WTC11 (cell line): Measurements from ENCODE around the gene FBF1. TPM values are rescaled to one million over a fixed set of nuclear protein-coding genes. Genes with fewer than 3 reads are reported as not detected.

Source experiments
- ATAC-seq: fragments of 200-7000 bp; cut with Tn5 transposase; 2 replicates; pipeline ENCODE4 v1.10.0; 2021; ENCODE audit warnings: mild to moderate bottlenecking, moderate library complexity
- Bru-seq: library from RNA; stranded (reverse); fragments of 400-500 nt; gene quantifications from one replicate; lab custom pipeline; 2021; lab: Mats Ljungman, UMichigan
- CTCF ChIA-PET: fragments of 300-600 bp; sonication (Branson Sonifier 250); formaldehyde crosslinking; loops from one replicate; lab custom pipeline; 2021; ENCODE audit warnings: antibody characterized with exemption; lab: Charles Lee
- POLR2A ChIA-PET: fragments of 350-600 bp; sonication (Branson Sonifier 250); formaldehyde crosslinking; loops from one replicate; lab custom pipeline; 2021; ENCODE audit warnings: antibody characterized with exemption; lab: Charles Lee
- DNase-seq: peaks from one replicate; pipeline ENCODE4 v3.0.0; 2021; ENCODE audit warnings: low spot score
- H3K27ac Mint-ChIP-seq: 2 replicates; pipeline ENCODE4 v1.8.0; 2021; ENCODE audit warnings: mixed read lengths
- H3K27me3 Mint-ChIP-seq: 2 replicates; pipeline ENCODE4 v1.8.0; 2021; ENCODE audit warnings: low read depth, mild to moderate bottlenecking, moderate library complexity, mixed read lengths
- H3K36me3 Mint-ChIP-seq: 2 replicates; pipeline ENCODE4 v1.8.0; 2021; ENCODE audit warnings: mixed read lengths
- H3K4me1 Mint-ChIP-seq: 2 replicates; pipeline ENCODE4 v1.8.0; 2022; ENCODE audit warnings: mixed read lengths
- H3K4me3 Mint-ChIP-seq: 2 replicates; pipeline ENCODE4 v1.8.0; 2021; ENCODE audit warnings: mild to moderate bottlenecking, moderate library complexity, mixed read lengths
- H3K9me3 Mint-ChIP-seq: 2 replicates; pipeline ENCODE4 v1.8.0; 2021; ENCODE audit warnings: mixed read lengths
- ELF4 ChIP-seq: sonication (generic); formaldehyde crosslinking; IDR thresholded peaks from 2 replicates; pipeline ENCODE4 v1.8.1; 2022; ENCODE audit warnings: low read depth, mild to moderate bottlenecking, moderate library complexity, missing genetic modification reagents
- FOXJ3 ChIP-seq: sonication (generic); formaldehyde crosslinking; IDR thresholded peaks from 2 replicates; pipeline ENCODE4 v1.9.0; 2021; ENCODE audit warnings: missing genetic modification reagents, mild to moderate bottlenecking, borderline replicate concordance
- GRHL2 ChIP-seq: fragments of 250-450 bp; sonication (Bioruptor Pico); IDR thresholded peaks from 2 replicates; pipeline ENCODE4 v1.8.0; 2022; ENCODE audit warnings: mild to moderate bottlenecking, moderate library complexity; ENCODE audit not compliant: insufficient replicate concordance, severe bottlenecking
- GTF2I ChIP-seq: fragments of 250-450 bp; sonication (Bioruptor Pico); conservative IDR thresholded peaks from 2 replicates; pipeline ENCODE4 v1.4.0; 2021; ENCODE audit warnings: mild to moderate bottlenecking
- MYBL2 ChIP-seq: sonication (generic); formaldehyde crosslinking; IDR thresholded peaks from 2 replicates; pipeline ENCODE4 v1.8.1; 2023; ENCODE audit warnings: mild to moderate bottlenecking, moderate library complexity, missing genetic modification reagents
- NFATC4 ChIP-seq: fragments of 250-450 bp; sonication (Bioruptor Pico); IDR thresholded peaks from 2 replicates; pipeline ENCODE4 v1.9.0; 2021; ENCODE audit warnings: mild to moderate bottlenecking
- NFE2L1 ChIP-seq: sonication (generic); formaldehyde crosslinking; IDR thresholded peaks from 2 replicates; pipeline ENCODE4 v1.8.1; 2023; ENCODE audit warnings: missing genetic modification reagents
- NR1H2 ChIP-seq: sonication (generic); formaldehyde crosslinking; IDR thresholded peaks from 2 replicates; pipeline ENCODE4 v1.9.0; 2021; ENCODE audit warnings: mild to moderate bottlenecking, moderate library complexity, missing genetic modification reagents
- NR3C1 ChIP-seq: sonication (generic); formaldehyde crosslinking; conservative IDR thresholded peaks from 2 replicates; pipeline ENCODE4 v1.8.1; 2023; ENCODE audit warnings: low read depth, mild to moderate bottlenecking, missing genetic modification reagents
- SMAD3 ChIP-seq: sonication (generic); formaldehyde crosslinking; IDR thresholded peaks from 2 replicates; pipeline ENCODE4 v1.8.0; 2022; ENCODE audit warnings: missing genetic modification reagents, mild to moderate bottlenecking, borderline replicate concordance
- ZNF263 ChIP-seq: sonication (generic); formaldehyde crosslinking; IDR thresholded peaks from 2 replicates; pipeline ENCODE4 v1.8.1; 2022; ENCODE audit warnings: low read depth, mild to moderate bottlenecking, moderate library complexity, missing genetic modification reagents
- long read RNA-seq, 3 experiments: library from RNA in 1 of 3; library from capped mRNA in 1 of 3; library from polyadenylated mRNA in 1 of 3; unstranded in 2 of 3; stranded (forward) in 1 of 3; transcript quantifications; one replicate each; pipeline ENCODE4 v2.0.0, GENCODE V29; 2021
- total RNA-seq: library from RNA; stranded (reverse); gene quantifications from 3 replicates; pipeline ENCODE4 v1.2.3, GENCODE V29; 2021
- TF ChIP-seq, protein P1 (sequence below): sonication (generic); formaldehyde crosslinking; IDR thresholded peaks from 2 replicates; pipeline ENCODE4 v1.8.0; 2023; ENCODE audit warnings: missing genetic modification reagents, mild to moderate bottlenecking, borderline replicate concordance
- TF ChIP-seq, protein P2 (sequence below): fragments of 250-450 bp; sonication (Bioruptor Pico); IDR thresholded peaks from 2 replicates; pipeline ENCODE4 v1.9.0; 2021; ENCODE audit warnings: mild to moderate bottlenecking, borderline replicate concordance
- TF ChIP-seq, protein P3 (sequence below): sonication (generic); formaldehyde crosslinking; IDR thresholded peaks from 2 replicates; pipeline ENCODE4 v1.8.1; 2023; ENCODE audit warnings: mild to moderate bottlenecking, missing genetic modification reagents, borderline replicate concordance

Gene FBF1, protein sequence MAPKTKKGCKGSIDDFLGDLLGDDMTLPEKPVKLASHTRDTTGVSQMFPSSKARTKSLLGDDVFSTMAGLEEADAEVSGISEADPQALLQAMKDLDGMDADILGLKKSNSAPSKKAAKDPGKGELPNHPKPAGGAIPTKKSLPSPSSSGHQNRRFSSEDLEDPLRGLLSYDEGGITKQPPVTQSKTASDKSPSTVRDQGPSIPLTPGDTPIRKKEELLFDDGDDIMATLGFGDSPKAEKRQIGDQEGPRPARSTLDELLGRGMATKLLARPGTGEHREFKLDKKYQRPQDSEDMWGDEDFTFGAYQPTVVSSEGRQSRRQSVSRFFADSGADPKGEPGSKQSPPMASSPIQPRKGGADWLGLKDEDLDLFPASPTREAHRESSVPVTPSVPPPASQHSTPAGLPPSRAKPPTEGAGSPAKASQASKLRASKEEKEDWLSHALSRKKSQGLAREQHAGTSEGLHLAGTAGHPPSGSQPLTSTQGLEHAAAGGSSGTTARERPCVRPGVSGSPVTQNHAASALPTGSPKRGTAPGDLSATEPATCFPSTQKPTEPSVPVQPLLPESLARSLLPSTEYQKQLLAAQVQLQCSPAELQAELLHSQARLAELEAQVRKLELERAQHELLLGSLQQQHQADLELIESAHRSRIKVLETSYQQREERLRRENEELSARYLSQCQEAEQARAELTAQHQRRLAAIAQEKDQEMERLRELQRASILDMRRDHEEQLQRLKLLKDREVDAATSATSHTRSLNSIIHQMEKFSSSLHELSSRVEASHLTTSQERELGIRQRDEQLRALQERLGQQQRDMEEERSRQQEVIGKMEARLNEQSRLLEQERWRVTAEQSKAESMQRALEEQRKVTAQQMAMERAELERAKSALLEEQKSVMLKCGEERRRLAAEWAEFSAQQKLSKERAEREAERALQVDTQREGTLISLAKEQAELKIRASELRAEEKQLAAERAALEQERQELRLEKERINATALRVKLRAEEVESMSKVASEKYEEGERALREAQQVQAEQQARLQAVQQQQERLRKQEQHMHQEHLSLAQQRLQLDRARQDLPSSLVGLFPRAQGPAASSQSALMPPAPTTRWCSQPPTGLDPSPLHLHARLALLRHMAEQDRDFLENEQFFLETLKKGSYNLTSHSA
- total RNA-seq (19.8 to 23.7 TPM (median 21.0 TPM) in 3 replicates), Bru-seq, nascent RNA (percentile 46 among the genes with signal in this experiment)
- long read RNA-seq, experiment 1, partial matches to known transcripts: 3 of 20 reads
- long read RNA-seq, experiment 1, other reads (novel, unspliced or antisense): 17 of 20 reads
- long read RNA-seq, experiment 2, partial matches to known transcripts: 1 of 4 reads
- long read RNA-seq, experiment 2, other reads (novel, unspliced or antisense): 3 of 4 reads
- long read RNA-seq, experiment 3, partial matches to known transcripts: 0 of 2 reads
- long read RNA-seq, experiment 3, other reads (novel, unspliced or antisense): 2 of 2 reads

DNA sequence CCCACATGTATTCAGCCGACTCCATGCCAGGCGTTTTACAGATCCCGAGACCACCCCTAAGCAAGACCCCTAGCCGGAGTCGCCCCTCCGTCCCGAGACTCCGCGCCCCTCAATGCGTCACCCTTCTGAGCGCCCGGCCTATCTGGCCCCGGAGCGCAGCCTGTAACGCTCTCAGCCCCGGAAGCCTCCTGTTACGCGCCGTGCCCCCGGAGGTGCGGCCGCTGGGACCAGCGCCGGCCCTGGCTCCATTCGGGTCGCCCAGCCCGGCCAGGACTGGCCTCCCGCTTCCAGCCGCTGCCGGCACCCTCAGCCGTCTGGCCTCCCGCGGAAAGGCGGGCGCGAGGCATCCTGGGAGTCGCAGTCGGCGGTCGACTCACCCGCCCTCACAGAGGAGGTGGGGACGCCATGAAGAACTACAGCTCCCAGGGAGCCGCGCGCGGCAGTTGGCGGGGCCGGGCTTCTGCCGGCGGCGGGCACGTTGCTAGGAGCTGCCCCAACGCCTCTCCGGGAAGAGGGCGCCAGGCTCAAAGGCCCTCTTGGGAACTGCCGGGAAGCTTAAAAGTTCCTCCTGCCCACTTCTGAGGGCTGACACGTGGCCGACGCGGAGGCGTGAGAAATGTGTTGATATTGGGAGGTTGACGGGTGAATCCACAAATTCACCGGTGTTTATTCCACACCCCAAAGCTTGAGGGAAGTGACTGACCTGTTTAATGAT, at the start of gene FBF1:
FBF1 (minus strand) TSS at position 316 of the 715 bp plus-strand sequence. CDS start 2,893 bp downstream, outside the sequence.
- Mint-ChIP-seq H3K27ac (peak within 1 kb of the TSS; percentile 97), H3K4me1 (peaks cover 16% of the 10 kb centered on the region), H3K9me3 (no peaks in the 10 kb centered on the region), H3K4me3 (peak within 1 kb of the TSS; percentile 90), H3K27me3 (no peaks in the 10 kb centered on the region), H3K36me3 (peaks cover 2% of the 10 kb centered on the region)
- CTCF ChIA-PET: interaction anchor here (0.7 to 2.4 kb wide), 15 partner anchors 12 to 338 kb away, joined by 3 to 15 read pairs (median 4); partner anchors contain the start of genes ACOX1, CDK3, GALR2 and MRPL38
- DNase-seq (peak; percentile 97), ATAC-seq (peak; percentile 98)
- POLR2A ChIA-PET: interaction anchor here (0.7 to 1.1 kb wide), 7 partner anchors 19 to 85 kb away, joined by 3 to 7 read pairs (median 5); partner anchors contain the start of genes ACOX1, MRPL38 and WBP2
- TF ChIP-seq MYBL2 (0 out of 2 replicates have a peak, but pooled peaks have one; percentile 80), SMAD3 (CRISPR knock-in tag) (no peak; the same call in 1 of the 2 replicates), ZNF263 (no peak), GTF2I (CRISPR knock-in tag) (no peak), ELF4 (CRISPR knock-in tag) (0 out of 2 replicates have a peak, but pooled peaks have one; percentile 52), NFATC4 (CRISPR knock-in tag) (peak; percentile 88), NR1H2 (CRISPR knock-in tag) (no peak), FOXJ3 (CRISPR knock-in tag) (no peak), NR3C1 (CRISPR knock-in tag) (peak; percentile 93), NFE2L1 (CRISPR knock-in tag) (no peak), GRHL2 (CRISPR knock-in tag) (no peak)
- TF ChIP-seq, protein P1, sequence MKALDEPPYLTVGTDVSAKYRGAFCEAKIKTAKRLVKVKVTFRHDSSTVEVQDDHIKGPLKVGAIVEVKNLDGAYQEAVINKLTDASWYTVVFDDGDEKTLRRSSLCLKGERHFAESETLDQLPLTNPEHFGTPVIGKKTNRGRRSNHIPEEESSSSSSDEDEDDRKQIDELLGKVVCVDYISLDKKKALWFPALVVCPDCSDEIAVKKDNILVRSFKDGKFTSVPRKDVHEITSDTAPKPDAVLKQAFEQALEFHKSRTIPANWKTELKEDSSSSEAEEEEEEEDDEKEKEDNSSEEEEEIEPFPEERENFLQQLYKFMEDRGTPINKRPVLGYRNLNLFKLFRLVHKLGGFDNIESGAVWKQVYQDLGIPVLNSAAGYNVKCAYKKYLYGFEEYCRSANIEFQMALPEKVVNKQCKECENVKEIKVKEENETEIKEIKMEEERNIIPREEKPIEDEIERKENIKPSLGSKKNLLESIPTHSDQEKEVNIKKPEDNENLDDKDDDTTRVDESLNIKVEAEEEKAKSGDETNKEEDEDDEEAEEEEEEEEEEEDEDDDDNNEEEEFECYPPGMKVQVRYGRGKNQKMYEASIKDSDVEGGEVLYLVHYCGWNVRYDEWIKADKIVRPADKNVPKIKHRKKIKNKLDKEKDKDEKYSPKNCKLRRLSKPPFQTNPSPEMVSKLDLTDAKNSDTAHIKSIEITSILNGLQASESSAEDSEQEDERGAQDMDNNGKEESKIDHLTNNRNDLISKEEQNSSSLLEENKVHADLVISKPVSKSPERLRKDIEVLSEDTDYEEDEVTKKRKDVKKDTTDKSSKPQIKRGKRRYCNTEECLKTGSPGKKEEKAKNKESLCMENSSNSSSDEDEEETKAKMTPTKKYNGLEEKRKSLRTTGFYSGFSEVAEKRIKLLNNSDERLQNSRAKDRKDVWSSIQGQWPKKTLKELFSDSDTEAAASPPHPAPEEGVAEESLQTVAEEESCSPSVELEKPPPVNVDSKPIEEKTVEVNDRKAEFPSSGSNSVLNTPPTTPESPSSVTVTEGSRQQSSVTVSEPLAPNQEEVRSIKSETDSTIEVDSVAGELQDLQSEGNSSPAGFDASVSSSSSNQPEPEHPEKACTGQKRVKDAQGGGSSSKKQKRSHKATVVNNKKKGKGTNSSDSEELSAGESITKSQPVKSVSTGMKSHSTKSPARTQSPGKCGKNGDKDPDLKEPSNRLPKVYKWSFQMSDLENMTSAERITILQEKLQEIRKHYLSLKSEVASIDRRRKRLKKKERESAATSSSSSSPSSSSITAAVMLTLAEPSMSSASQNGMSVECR (CRISPR knock-in tag): peak; percentile 52; the same call in 1 of the 2 replicates
- TF ChIP-seq, protein P2, sequence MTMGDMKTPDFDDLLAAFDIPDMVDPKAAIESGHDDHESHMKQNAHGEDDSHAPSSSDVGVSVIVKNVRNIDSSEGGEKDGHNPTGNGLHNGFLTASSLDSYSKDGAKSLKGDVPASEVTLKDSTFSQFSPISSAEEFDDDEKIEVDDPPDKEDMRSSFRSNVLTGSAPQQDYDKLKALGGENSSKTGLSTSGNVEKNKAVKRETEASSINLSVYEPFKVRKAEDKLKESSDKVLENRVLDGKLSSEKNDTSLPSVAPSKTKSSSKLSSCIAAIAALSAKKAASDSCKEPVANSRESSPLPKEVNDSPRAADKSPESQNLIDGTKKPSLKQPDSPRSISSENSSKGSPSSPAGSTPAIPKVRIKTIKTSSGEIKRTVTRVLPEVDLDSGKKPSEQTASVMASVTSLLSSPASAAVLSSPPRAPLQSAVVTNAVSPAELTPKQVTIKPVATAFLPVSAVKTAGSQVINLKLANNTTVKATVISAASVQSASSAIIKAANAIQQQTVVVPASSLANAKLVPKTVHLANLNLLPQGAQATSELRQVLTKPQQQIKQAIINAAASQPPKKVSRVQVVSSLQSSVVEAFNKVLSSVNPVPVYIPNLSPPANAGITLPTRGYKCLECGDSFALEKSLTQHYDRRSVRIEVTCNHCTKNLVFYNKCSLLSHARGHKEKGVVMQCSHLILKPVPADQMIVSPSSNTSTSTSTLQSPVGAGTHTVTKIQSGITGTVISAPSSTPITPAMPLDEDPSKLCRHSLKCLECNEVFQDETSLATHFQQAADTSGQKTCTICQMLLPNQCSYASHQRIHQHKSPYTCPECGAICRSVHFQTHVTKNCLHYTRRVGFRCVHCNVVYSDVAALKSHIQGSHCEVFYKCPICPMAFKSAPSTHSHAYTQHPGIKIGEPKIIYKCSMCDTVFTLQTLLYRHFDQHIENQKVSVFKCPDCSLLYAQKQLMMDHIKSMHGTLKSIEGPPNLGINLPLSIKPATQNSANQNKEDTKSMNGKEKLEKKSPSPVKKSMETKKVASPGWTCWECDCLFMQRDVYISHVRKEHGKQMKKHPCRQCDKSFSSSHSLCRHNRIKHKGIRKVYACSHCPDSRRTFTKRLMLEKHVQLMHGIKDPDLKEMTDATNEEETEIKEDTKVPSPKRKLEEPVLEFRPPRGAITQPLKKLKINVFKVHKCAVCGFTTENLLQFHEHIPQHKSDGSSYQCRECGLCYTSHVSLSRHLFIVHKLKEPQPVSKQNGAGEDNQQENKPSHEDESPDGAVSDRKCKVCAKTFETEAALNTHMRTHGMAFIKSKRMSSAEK (CRISPR knock-in tag): peak; percentile 72; the same call in 1 of the 2 replicates
- TF ChIP-seq, protein P3, sequence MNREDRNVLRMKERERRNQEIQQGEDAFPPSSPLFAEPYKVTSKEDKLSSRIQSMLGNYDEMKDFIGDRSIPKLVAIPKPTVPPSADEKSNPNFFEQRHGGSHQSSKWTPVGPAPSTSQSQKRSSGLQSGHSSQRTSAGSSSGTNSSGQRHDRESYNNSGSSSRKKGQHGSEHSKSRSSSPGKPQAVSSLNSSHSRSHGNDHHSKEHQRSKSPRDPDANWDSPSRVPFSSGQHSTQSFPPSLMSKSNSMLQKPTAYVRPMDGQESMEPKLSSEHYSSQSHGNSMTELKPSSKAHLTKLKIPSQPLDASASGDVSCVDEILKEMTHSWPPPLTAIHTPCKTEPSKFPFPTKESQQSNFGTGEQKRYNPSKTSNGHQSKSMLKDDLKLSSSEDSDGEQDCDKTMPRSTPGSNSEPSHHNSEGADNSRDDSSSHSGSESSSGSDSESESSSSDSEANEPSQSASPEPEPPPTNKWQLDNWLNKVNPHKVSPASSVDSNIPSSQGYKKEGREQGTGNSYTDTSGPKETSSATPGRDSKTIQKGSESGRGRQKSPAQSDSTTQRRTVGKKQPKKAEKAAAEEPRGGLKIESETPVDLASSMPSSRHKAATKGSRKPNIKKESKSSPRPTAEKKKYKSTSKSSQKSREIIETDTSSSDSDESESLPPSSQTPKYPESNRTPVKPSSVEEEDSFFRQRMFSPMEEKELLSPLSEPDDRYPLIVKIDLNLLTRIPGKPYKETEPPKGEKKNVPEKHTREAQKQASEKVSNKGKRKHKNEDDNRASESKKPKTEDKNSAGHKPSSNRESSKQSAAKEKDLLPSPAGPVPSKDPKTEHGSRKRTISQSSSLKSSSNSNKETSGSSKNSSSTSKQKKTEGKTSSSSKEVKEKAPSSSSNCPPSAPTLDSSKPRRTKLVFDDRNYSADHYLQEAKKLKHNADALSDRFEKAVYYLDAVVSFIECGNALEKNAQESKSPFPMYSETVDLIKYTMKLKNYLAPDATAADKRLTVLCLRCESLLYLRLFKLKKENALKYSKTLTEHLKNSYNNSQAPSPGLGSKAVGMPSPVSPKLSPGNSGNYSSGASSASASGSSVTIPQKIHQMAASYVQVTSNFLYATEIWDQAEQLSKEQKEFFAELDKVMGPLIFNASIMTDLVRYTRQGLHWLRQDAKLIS: peak; percentile 72; the same call in 1 of the 2 replicates
